Bronchial epithelial cell (primary cell): ENCODE results near the gene PLTP. TPM values are rescaled to one million over a fixed set of nuclear protein-coding genes. Genes with fewer than 3 reads are reported as not detected.
"Not testable (repeated sequence)": the region's sequence is repeated elsewhere in the genome, so short reads cannot be mapped to it uniquely, and the experiment has no call there.

Source experiments
- DNase-seq: peaks from one replicate; pipeline ENCODE4 v3.0.0-alpha.2; 2010; ENCODE audit warnings: low read depth
- FAIRE-seq: peaks from 2 replicates; lab custom pipeline; 2011; peaks lifted over from hg19 to GRCh38; lab: Jason Lieb, UNC
- H3K27me3 ChIP-seq: 2 replicates; pipeline ENCODE4 v1.5.1; 2011; ENCODE audit warnings: low read length; ENCODE audit not compliant: control insufficient read depth, insufficient read depth
- H3K36me3 ChIP-seq: 2 replicates; pipeline ENCODE4 v1.5.1; 2011; ENCODE audit warnings: low read length; ENCODE audit not compliant: control insufficient read depth, insufficient read depth
- H3K4me3 ChIP-seq: 2 replicates; pipeline ENCODE4 v1.5.1; 2011; ENCODE audit warnings: mild to moderate bottlenecking, low read depth, low read length, control low read depth
- CTCF ChIP-seq: IDR thresholded peaks from 2 replicates; pipeline ENCODE4 v1.5.1; 2011; ENCODE audit warnings: mild to moderate bottlenecking, moderate library complexity, low read length, control low read depth, inconsistent platforms; ENCODE audit not compliant: insufficient read depth, severe bottlenecking
- total RNA-seq: library from RNA; depleted of rRNA; stranded (reverse); fragments of >200 nt; gene quantifications from 2 replicates; pipeline ENCODE4 v1.2.1, GENCODE V29; 2014

PLTP gene
- total RNA-seq, 1 donor from 2014 or later: 26.9 TPM

DNA sequence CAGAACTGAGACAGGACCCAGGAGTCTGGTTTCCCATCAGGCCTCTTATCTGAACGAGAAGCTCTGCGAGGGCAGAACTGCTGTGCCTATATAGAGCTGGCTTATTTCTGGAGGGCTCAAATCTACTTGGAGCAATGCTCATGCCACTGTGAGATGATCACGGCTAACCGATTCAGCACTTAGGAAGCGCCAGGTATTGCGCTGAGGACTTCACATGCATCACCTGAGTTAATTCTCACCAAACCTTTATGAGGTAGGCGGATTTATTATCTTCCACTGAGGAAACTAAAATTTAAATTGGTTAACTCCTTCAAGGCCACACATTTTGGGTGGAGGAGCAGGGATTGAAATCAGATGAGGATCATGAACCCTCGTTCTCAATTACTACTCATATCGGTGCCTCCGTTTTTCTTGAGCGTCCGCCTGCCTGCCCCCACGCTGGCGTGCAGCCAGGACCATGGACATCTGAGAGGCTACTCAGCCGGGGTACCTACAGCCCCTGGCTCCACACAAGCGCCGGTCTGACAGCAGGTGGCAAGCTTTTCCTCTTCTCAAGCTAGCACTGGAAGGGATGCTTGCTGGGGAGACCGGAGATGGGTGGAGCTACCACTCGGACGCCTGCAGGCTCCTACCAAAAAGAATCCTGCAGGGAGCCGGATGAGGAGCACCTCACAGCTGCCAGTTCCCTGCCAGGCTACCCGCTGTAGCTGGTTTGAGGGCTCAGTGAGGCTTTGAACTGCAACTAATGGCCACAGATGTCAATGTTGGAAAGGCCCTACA is 21.5 kb upstream of the PLTP start:
- DNase-seq: peak; percentile 74
- peak; percentile 46 for TF ChIP-seq CTCF
- no peak for FAIRE-seq
- peaks cover 4% of the 10 kb centered on the region for H3K36me3 ChIP-seq
- peak overlapping the region; percentile 98 for H3K4me3 ChIP-seq
- no peaks in the 10 kb centered on the region for H3K27me3 ChIP-seq

DNA sequence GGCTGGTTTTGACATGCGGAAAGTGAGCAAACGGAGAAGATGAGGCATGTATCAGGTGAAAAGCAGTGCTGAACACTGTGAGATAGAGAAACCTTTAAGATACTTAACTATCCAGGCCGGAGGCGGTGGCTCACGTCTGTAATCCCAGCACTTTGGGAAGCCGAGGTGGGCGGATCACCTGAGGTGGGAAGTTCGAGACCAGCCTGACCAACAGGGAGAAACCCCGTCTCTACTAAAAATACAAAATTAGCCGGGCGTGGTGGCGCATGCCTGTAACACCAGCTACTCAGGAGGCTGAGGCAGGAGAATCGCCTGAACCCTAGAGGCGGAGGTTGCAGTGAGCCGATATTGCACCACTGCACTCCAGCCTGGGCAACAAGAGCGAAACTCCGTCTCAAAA is 19.7 kb upstream of the PLTP start:
- not testable (repeated sequence) for H3K36me3 ChIP-seq, H3K4me3 ChIP-seq, DNase-seq, FAIRE-seq, H3K27me3 ChIP-seq

- Histone ChIP-seq H3K4me3 (no peak overlapping the region), H3K27me3 (no peaks in the 10 kb centered on the region), H3K36me3 (no peaks in the 10 kb centered on the region)
- TF ChIP-seq CTCF: no peak
- DNase-seq (no peak), FAIRE-seq (no peak)
Observed at GRCh38 chr20:45927071-45927878, 15.3 kb upstream of the PLTP start.

DNA sequence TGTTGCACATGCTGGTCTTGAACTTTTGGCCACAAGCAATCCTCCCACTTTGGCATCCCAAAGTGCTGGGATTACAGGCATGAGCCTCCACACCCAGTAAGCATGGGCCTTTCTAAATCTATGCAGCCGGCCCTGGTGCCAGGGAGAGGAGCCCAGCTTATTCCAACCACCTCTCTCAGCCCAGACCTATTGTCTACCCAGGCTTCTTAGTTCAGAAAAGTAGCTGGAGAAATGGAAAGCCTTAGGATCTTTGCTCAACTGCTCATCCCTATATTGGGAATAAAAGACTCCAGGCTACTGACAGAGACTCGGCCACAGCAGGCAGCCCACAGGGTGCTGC is 14.7 kb upstream of the PLTP start:
- Histone ChIP-seq H3K36me3 (no peaks in the 10 kb centered on the region), H3K27me3 (no peaks in the 10 kb centered on the region), H3K4me3 (no peak overlapping the region)
- FAIRE-seq (no peak), DNase-seq (no peak)
- TF ChIP-seq CTCF: no peak

DNA sequence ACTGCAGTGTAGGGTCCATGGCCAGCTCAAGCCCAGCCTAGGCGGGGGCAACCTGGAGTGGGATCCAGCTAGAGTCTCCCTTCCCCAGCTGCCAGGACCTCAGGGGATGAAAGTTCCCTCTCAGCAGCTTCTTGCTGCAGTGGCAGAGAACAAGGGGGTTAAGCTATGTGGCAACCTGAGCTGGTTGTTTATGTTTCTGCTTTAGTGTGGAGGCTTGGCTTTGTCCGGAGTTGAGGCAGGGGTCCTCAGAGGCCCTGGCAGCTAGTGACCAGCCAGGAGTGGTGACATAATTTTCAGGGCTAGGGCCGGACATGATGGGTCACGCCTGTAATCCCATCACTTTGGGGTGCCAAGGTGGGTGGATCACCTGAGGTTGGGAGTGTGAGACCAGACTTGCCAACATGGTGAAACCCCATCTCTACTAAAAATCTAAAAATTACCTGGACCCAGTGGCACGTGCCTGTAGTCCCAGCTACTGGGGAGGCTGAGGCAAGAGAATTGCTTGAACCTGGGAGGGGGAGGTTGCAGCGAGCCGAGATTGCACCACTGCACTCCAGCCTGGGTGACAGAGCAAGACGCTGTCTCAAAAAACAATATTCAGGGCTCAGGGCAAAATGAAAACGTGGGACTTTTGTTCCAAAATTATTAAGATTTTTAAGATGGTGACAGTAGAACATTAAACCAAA is 14.0 kb upstream of the PLTP start:
- DNase-seq (no peak), FAIRE-seq (no peak)
- H3K27me3 ChIP-seq: no peaks in the 10 kb centered on the region
- no peak for TF ChIP-seq CTCF
- no peaks in the 10 kb centered on the region for H3K36me3 ChIP-seq
- no peak overlapping the region for H3K4me3 ChIP-seq
